WERI-Rb-1 (cell line): ENCODE data around the gene BRD3OS.

Experiments used
- DNase-seq: peaks from one replicate; pipeline ENCODE4 v3.0.0-alpha.2; 2020
- H3K27ac ChIP-seq: fragments of 250-450 bp; sonication (Bioruptor Pico); 2 replicates; pipeline ENCODE4 v1.5.1; 2020; ENCODE audit warnings: mild to moderate bottlenecking, moderate library complexity
- H3K27me3 ChIP-seq: fragments of 250-450 bp; sonication (Bioruptor Pico); 2 replicates; pipeline ENCODE4 v1.5.1; 2021; ENCODE audit warnings: mild to moderate bottlenecking, low read depth, moderate library complexity; ENCODE audit not compliant: insufficient read depth, severe bottlenecking
- H3K36me3 ChIP-seq: fragments of 250-450 bp; sonication (Bioruptor Pico); 2 replicates; pipeline ENCODE4 v1.5.1; 2020; ENCODE audit warnings: mild to moderate bottlenecking, moderate library complexity
- H3K4me3 ChIP-seq: 2 replicates; pipeline ENCODE4 v1.5.1; 2011; ENCODE audit warnings: low read depth, mild to moderate bottlenecking, control low read depth, low read length
- H3K9me3 ChIP-seq: fragments of 250-450 bp; sonication (Bioruptor Pico); 2 replicates; pipeline ENCODE4 v1.5.1; 2021; ENCODE audit warnings: mild to moderate bottlenecking, moderate library complexity; ENCODE audit not compliant: severe bottlenecking
- TF ChIP-seq, protein P1 (sequence below): IDR thresholded peaks from 2 replicates; pipeline ENCODE4 v1.5.1; 2011; ENCODE audit warnings: low read depth, mild to moderate bottlenecking, control low read depth, inconsistent platforms, low read length

BRD3OS gene

DNA sequence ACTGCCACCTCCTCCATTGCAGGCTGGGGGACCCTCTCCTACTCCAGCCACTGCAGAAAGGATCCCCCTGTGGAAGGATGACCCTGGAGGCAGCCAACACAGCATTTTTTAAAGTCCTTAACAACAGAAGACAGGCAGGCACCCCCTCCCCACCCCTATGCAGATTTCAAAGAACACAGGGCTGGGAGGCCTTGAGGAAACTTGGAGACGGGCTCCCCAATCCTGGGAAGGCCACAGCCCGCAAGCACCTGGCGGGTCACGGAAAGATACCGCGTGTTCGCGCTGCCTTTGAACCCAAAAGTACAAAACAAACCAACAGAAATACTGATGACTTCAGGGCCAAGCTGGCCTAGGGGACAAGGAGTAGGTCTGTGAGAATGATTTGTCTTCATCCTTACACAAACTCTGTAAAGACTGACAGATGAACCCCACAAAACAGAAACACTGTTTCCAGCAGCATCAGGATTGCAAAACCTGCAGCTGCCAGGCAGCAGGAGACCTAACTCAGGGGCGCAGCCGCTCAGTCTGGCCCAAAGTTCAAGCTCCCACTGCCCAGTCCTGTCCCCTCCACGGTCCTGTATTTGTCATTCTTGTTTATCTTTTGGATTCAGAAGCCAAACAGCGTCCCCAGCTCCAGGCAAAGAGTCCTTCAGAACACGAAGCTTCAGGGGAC is 46.9 kb upstream of the BRD3OS start:
- TF ChIP-seq, protein P1, sequence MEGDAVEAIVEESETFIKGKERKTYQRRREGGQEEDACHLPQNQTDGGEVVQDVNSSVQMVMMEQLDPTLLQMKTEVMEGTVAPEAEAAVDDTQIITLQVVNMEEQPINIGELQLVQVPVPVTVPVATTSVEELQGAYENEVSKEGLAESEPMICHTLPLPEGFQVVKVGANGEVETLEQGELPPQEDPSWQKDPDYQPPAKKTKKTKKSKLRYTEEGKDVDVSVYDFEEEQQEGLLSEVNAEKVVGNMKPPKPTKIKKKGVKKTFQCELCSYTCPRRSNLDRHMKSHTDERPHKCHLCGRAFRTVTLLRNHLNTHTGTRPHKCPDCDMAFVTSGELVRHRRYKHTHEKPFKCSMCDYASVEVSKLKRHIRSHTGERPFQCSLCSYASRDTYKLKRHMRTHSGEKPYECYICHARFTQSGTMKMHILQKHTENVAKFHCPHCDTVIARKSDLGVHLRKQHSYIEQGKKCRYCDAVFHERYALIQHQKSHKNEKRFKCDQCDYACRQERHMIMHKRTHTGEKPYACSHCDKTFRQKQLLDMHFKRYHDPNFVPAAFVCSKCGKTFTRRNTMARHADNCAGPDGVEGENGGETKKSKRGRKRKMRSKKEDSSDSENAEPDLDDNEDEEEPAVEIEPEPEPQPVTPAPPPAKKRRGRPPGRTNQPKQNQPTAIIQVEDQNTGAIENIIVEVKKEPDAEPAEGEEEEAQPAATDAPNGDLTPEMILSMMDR = no peak

DNA sequence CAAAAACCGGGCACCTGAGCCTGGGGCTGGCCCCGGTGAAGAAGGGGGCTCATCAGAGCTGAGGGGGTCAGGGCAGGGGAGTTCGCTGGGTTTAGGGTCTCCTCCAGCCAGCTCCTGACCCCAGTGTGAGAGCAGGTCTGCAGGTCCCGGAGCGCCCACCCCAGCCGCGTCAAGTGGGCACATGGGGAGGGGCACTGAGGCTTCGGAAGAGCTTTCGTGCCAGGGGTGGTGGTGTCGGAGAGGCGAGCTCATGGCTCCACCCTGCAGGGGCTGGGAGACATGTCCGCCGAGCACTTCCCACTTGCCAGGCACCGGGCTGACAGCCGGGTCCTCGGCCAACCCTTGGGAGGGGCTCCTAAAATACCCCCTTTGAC is 46.4 kb upstream of the BRD3OS start:
- Histone ChIP-seq H3K4me3 (no peak overlapping the region), H3K9me3 (no peaks in the 10 kb centered on the region), H3K27me3 (no peaks in the 10 kb centered on the region), H3K36me3 (no peaks in the 10 kb centered on the region; the same call in none of the 2 replicates), H3K27ac (peak overlapping the region; percentile 29; the same call in 1 of the 2 replicates)
- TF ChIP-seq, protein P1 = no peak
- no peak for DNase-seq

More for the DNA sequence above, 46.9 kb upstream of the BRD3OS start:
- Histone ChIP-seq H3K4me3 (no peak overlapping the region), H3K27ac (no peak overlapping the region), H3K36me3 (no peaks in the 10 kb centered on the region; the same call in none of the 2 replicates), H3K27me3 (no peaks in the 10 kb centered on the region), H3K9me3 (no peaks in the 10 kb centered on the region)
- DNase-seq = no peak

DNA sequence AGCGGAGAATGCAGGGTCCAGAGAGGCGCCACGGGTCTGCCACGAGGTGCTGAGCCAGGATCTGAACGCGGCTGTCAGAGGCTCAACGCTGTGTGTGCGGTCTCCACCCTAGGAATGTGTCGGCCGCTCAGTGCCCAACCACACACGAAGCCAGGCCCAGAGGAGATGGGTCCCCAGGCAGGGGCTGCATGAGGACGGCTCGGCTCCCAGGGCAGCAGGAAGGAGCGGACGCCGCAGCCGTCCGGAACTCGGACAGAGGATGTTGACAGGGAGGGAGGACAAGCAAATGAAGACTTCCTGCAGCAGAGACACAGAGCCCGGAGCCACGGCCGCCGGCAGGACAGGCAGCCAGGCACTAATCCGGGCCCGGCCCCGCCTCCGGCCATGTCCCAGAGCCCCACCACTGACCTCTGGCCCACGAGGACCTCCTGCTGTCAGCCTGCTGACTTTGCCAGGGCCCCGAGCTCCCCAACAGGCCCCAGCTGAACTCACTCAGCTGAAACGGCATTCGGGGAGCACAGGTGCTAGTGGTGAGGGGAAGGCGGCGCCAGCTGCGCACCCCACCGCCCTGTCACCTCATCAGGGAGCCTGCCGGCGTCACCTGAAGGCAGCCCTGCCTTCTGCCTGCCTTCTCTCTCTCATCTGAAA is 45.9 kb upstream of the BRD3OS start:
- peak; percentile 64 for DNase-seq
- H3K4me3 ChIP-seq = no peak overlapping the region

DNA sequence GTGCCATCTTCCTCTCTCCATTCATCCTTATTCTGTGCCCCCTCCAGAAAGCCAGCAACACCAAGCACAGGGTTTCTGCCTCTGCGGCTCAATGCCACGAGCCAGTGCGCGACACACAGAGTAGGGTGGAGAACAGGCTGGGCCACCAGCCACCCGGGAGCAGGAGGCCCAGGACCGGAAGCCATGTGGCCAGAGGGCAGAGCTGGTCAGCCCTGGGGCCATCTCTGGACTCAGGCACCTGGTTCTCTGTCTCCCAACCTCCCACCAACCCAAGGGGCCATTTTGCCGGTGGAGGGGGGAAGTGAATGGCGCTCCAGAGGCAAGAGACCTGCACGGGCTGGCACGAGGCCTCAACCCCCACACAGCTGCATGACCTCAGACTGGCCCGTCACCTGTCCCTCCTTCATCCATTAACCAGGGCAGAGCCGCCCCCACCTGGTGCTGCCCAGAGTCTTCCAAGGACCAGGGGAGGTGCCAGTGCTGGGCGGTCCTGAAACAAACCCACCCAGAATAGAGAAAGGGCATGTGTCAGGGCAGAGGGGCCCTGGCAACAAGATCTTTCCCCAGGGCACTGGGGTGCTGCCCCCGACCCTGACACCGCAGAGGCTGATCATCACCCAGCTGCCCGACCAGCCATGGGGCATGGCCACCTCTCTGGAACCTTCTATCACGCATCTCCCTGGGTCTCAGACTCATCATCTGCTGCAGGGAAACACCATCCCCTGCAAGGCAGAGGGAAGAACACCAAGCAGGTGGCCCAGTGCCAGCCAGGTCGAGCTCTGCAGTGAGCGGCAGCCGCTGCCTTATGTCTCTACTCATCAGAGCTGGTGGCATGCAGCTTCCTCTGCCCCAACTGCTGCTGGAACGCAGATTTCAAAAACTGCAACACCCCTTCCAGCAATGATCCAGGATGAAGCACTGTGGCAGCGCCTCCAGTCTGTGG is 45.1 kb upstream of the BRD3OS start:
- DNase-seq = no peak
- Histone ChIP-seq H3K36me3 (no peaks in the 10 kb centered on the region; the same call in none of the 2 replicates), H3K4me3 (no peak overlapping the region), H3K27ac (peak overlapping the region; percentile 10), H3K9me3 (no peaks in the 10 kb centered on the region), H3K27me3 (no peaks in the 10 kb centered on the region)
- TF ChIP-seq, protein P1 = no peak

More for the DNA sequence above, 45.9 kb upstream of the BRD3OS start:
- Histone ChIP-seq H3K36me3 (no peaks in the 10 kb centered on the region; the same call in none of the 2 replicates), H3K9me3 (no peaks in the 10 kb centered on the region), H3K27me3 (no peaks in the 10 kb centered on the region), H3K27ac (peak overlapping the region; percentile 29)
- TF ChIP-seq, protein P1 = no peak

DNA sequence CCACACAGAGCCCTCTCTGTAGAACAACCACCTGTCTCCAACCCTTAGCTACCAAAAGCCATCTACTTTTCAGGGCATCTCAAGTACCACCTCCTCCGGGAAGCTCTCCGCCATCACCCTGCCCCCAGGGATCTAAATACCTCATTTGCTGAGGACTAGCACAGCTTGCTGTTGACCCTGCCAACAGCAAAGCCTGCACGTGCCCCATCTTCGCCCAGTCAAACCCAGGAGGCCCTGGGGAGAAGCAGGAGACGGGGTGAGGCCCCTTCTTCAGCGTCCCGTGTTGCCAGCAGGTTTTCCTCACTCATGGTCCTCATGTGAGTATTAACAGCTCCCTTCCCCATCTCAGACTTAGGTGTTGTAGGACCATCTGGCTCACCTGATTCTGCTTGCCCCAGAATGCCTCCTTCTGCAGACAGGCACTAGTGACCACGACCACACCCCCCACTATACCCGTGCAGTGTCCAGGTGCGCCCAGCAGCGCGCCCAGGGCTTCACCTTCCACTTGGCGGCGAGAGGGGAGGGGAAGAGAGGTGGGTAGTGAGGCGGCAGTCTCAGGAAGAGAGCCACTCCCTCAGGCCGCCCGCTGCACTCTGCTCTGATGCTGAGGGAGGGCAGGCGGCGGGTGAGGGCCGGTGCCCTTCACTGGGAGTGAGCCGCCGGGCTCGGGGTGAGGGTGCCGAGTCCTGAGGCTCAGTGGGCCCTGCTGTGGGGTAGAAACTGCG is 44.3 kb upstream of the BRD3OS start:
- H3K36me3 ChIP-seq = peaks cover under 1% of the 10 kb centered on the region
- no peak overlapping the region for H3K4me3 ChIP-seq
- TF ChIP-seq, protein P1 = no peak
- H3K27me3 ChIP-seq = no peaks in the 10 kb centered on the region
- no peaks in the 10 kb centered on the region for H3K9me3 ChIP-seq
- DNase-seq = no peak
- no peak overlapping the region for H3K27ac ChIP-seq
